ENCODE data around the gene C10orf88.
"Not testable (repeated sequence)": the region's sequence is repeated elsewhere in the genome, so short reads cannot be mapped to it uniquely, and the experiment has no call there.

Gene C10orf88

DNA sequence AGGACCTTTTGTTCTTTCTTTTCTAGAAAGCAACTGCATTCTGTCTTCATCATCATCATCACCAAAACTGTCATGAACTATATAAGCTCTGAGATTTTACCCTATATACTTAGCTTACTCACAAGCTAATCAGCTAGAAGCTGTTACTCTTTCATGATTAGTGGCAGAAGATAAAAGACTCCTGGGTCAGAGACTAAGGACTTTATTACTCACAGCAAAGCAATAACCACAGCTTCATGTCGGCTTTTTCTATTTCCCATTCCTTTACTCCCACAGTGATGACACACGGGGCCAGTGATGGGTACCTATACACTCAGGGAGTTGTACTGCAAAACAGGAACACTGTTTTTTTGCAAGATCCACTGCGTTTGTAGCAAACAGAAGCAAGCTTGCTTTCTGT, 8.4 kb upstream of the C10orf88 start:
- no peak for DNase-seq (ENCODE audit: low read depth, low spot score)

DNA sequence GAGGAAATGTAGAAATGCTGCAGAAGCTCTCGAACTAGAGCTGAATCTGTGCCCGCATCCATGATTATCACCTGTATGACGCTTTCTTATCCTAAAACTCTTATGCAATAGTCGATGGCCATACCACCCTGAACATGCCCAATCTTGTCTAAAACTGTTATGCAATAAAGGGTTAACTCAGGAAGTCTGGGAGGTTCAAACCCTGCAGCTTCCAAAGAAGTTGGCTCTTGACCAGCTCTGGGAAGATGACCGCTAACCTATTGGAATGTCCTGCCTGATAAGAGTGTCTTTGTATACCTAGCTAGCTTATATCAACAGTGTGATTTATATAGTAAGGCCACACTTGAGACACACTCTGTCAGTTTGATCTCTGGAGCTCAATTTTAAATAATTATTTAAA, 3.4 kb upstream of the C10orf88 start:
- DNase-seq (ENCODE audit: low read depth, low spot score): no peak

GRCh38 chr10:122955892-122956291, 1.9 kb upstream of the C10orf88 start:
- DNase-seq (ENCODE audit: low read depth, low spot score): no peak

- no peak for DNase-seq (ENCODE audit: low read depth, low spot score)
Measured at GRCh38 chr10:122954731-122955050, 664 bp upstream of the C10orf88 start.

GRCh38 chr10:122949296-122949695, 4.7 kb downstream of the C10orf88 start:
- no peak for DNase-seq (ENCODE audit: low read depth, low spot score)

- no peak for DNase-seq (ENCODE audit: low read depth, low spot score)
Measured at GRCh38 chr10:122939856-122940543, 14.0 kb downstream of the C10orf88 start.

DNA sequence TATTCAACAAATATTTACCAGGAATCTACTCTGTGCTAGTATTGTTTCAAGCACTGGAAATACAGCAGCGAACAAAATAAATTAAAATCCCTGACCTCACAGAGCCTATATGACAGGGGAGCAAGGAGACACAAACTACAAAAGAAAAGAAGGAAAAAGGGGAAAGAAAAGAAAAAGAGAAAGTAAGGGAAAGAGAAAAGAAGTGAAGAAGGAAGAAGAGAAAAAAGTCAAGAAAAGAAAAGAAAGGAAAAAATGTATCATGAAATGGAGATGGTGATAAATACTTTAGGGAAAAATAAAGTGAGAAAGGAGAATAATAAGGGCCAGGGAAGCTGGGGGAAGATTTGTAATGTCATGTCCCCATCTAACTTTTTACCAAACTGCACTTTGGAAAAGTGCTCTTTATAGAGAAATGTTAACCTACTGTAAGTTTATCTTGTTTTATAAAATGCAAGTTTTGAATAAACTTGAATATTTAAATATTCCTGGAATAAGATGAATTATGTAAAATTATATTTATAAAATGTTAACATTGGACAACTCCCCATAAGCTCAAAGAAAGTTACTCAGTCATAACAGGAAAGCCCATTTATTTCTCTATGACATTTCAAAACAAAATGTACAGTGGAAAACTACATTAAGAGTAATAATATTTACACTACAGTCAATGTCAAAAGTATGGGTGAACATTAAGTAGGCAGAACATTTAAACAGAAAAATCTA, 14.7 kb downstream of the C10orf88 start:
- DNase-seq (ENCODE audit: low read depth, low spot score): no peak

- no peak for DNase-seq (ENCODE audit: low read depth, low spot score)
Measured at GRCh38 chr10:122931088-122931906, 22.7 kb downstream of the C10orf88 start.

DNA sequence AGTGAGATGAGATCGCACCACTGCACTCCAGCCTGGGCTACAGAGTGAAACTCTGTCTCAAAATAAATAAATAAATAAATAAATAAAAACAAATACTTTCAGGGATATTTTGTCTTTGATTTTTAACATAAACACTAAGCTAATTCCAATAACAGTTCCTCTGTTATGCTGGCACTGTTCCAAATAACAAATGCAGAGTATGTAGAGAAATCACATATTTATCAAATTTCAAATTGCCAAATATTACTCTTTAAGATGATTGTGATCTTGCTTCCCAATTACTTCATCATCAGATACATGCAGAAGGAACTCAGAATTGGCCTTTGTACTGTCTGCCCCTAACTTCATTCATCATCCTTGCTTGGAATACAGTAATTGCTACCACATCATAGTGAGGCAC, 23.9 kb downstream of the C10orf88 start:
- no peak for DNase-seq (ENCODE audit: low read depth, low spot score)

DNA sequence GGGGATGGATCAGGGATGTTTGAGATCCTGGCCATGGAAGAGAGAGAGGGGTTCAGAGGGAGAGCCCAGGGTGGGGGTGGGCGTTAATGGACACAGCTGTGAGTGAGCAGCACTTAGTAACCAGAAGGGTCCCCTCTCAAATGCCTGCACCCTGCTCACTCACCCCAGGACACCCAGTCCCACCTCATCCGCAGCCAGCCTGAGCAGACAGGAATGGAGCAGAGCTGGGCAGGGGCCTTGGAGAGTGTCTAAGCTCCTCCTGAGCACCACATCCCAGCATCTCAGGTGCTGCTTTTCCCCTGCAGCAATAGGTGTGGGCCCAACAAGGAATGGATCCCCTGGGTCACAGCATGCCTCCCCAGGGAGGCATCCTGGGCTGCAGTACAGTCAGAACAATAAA, 38.3 kb downstream of the C10orf88 start:
- DNase-seq (ENCODE audit: low read depth, low spot score): no peak

GRCh38 chr10:122911889-122912484, 42.0 kb downstream of the C10orf88 start:
- peak; percentile 81 for DNase-seq (ENCODE audit: low read depth, low spot score)

- no peak for DNase-seq (ENCODE audit: low read depth, low spot score)
Measured at GRCh38 chr10:122910310-122910709, 43.7 kb downstream of the C10orf88 start, which contains the start of gene FAM24A. Gene FAM24A (plus strand): TSS chr10:122910610. CDS start chr10:122911635, 1,025 bp downstream.

DNA sequence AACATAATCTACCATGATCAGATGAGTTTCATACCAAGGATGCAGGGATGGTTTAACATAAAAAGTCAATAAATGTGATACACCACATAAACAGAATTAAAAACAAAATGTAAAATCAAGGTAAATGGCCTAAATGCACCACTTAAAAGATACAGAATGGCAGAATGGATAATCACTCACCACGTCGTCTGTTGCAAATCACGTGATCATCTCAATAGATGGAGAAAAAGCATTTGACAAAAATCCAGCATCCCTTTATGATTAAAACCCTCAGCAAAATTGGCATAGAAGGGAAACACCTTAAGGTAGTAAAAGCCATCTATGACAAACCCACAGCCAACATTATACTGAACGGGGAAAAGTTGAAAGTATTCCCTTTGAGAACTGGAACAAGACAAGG, 50.2 kb downstream of the C10orf88 start:
- not testable (repeated sequence) for DNase-seq (ENCODE audit: low read depth, low spot score)

DNA sequence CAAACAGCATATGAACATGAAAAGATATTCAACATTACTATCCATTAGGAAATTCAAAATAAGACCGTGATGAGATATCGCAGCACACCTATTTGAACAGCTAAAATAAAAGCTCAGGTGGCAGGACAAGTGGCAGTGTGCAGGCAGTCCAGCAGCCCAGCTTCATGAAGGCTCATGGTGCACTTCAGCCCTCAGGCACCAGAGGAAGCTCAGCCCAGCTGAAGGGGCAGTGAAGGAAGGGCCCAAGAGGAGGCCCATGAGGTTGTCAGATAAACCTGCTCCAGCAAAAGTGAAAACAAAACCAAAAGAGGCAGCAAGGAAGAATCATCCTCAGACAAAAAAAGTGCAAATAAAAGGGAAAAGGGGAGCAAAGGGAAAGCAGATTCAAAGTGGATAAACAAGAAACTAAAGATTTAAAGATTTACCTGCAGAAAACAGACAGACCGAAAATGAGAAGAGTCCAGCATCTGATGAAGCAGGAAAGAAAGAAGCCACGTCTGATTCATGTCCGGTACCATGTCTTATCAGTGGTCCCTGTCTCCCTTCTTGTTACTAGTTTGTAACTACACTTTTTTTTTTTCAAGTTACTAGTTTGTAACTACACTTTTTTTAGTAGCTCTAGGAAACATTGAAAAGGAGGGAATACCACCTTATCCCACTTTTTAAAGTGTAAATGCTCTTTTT, 59.6 kb downstream of the C10orf88 start:
- DNase-seq (ENCODE audit: low read depth, low spot score): no peak

- no peak for DNase-seq (ENCODE audit: low read depth, low spot score)
Measured at GRCh38 chr10:122884166-122884565, 69.9 kb downstream of the C10orf88 start.

DNA sequence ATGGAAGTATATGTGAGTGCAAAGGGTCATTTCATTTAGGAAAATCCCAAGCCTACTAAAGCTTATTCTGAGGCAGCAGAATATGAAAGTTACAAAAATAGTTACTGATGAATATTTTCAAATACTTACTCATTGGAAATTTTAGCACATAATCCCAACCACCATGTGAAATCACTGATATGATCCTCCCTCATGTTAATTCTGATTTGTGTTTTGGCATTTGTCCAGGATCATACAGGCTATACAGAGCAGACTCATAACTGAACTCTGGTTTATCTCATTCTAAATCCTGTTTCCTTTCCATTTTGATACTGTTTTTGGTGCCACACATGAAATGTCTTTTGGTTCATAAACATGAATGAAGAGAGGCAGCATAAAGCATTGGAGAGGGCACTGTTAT, 71.3 kb downstream of the C10orf88 start:
- DNase-seq (ENCODE audit: low read depth, low spot score): no peak

Data from ELF-1 (cell line).